GM12878 (cell line): ENCODE results near the gene CACNA2D4. TPM values are rescaled to one million over a fixed set of nuclear protein-coding genes. Genes with fewer than 3 reads are reported as not detected.

Experiments
- ATAC-seq: fragments of 200-7000 bp; cut with Tn5 transposase; 3 replicates; pipeline ENCODE4 v1.9.1; 2020; ENCODE audit warnings: mild to moderate bottlenecking, moderate library complexity
- BruUV-seq: library from RNA; stranded (reverse); fragments of 400-500 nt; replicated peaks from 2 replicates; lab custom pipeline; 2021; lab: Mats Ljungman, UMichigan
- CTCF ChIA-PET: fragments of 300-600 bp; sonication (Branson Sonifier 250); formaldehyde crosslinking; extraction: SDS; loops from one replicate; lab custom pipeline; 2021; ENCODE audit warnings: inconsistent platforms; lab: Yijun Ruan, JAX
- POLR2A ChIA-PET: fragments of 350-600 bp; formaldehyde crosslinking; extraction: SDS; loops from one replicate; lab custom pipeline; 2021; ENCODE audit warnings: inconsistent platforms; lab: Charles Lee
- RAD21 ChIA-PET: fragments of 300-600 bp; sonication (Branson Sonifier 250); formaldehyde crosslinking; loops from one replicate; lab custom pipeline; 2023; ENCODE audit warnings: antibody characterized with exemption; ENCODE audit not compliant: unreplicated experiment; lab: Charles Lee
- SMC1A ChIA-PET: fragments of 300-600 bp; sonication (Branson Sonifier 250); formaldehyde crosslinking; loops from one replicate; lab custom pipeline; 2023; ENCODE audit not compliant: unreplicated experiment, uncharacterized antibody; lab: Charles Lee
- DNase-seq: peaks from one replicate; pipeline ENCODE4 v3.0.0-alpha.2; 2011; ENCODE audit warnings: low read depth, low spot score
- FAIRE-seq: peaks from 3 replicates; lab custom pipeline; 2011; peaks lifted over from hg19 to GRCh38; lab: Jason Lieb, UNC
- H2AFZ ChIP-seq: 2 replicates; pipeline ENCODE4 v1.6.0; 2011; ENCODE audit warnings: low read depth, low read length, control low read depth; ENCODE audit not compliant: control insufficient read depth
- H3K27ac ChIP-seq: 2 replicates; pipeline ENCODE4 v1.5.1; 2011; ENCODE audit warnings: control low read depth; ENCODE audit not compliant: control insufficient read depth, insufficient read depth
- H3K27me3 ChIP-seq, 2 experiments: replicated peaks in 1 of 2; 2 replicates each; pipeline versions ENCODE4 v1.6.0 to v1.6.1; 2011; ENCODE audit warnings: low read length in 1 of 2; ENCODE audit not compliant: control insufficient read depth in 2 of 2, insufficient read depth in 2 of 2
- H3K36me3 ChIP-seq, 2 experiments: 2 replicates each; pipeline ENCODE4 v1.5.1; 2011; ENCODE audit warnings: low read length in 1 of 2; ENCODE audit not compliant: control insufficient read depth in 2 of 2, insufficient read depth in 2 of 2
- H3K4me1 ChIP-seq: 2 replicates; pipeline ENCODE4 v1.6.1; 2011; ENCODE audit warnings: mild to moderate bottlenecking, low read length, moderate library complexity, mixed read lengths; ENCODE audit not compliant: control insufficient read depth, insufficient read depth
- H3K4me2 ChIP-seq: 2 replicates; pipeline ENCODE4 v1.6.0; 2011; ENCODE audit warnings: control low read depth; ENCODE audit not compliant: control insufficient read depth, insufficient read depth
- H3K4me3 ChIP-seq: fragments of 200-600 bp; sonication (generic); 2 replicates; pipeline ENCODE4 v1.5.1; 2016
- H3K79me2 ChIP-seq: 2 replicates; pipeline ENCODE4 v1.6.0; 2011; ENCODE audit warnings: low read length; ENCODE audit not compliant: control insufficient read depth, insufficient read depth
- H3K9ac ChIP-seq: 2 replicates; pipeline ENCODE4 v1.8.0; 2011; ENCODE audit warnings: low read length, control low read depth, mixed read lengths; ENCODE audit not compliant: control insufficient read depth, insufficient read depth
- H3K9me3 ChIP-seq: replicated peaks from 3 replicates; pipeline ENCODE4 v1.5.1; 2011; ENCODE audit warnings: mild to moderate bottlenecking, low read length; ENCODE audit not compliant: control insufficient read depth, insufficient read depth
- H4K20me1 ChIP-seq: 2 replicates; pipeline ENCODE4 v1.6.0; 2011; ENCODE audit not compliant: control insufficient read depth, insufficient read depth
- CBX5 ChIP-seq: sonication (generic); IDR thresholded peaks from 2 replicates; pipeline ENCODE4 v1.6.1; 2016; ENCODE audit warnings: low read depth, moderate library complexity, mild to moderate bottlenecking, inconsistent platforms
- EED ChIP-seq: sonication (generic); IDR thresholded peaks from 2 replicates; pipeline ENCODE4 v1.6.1; 2016; ENCODE audit warnings: antibody characterized with exemption, low read depth
- EZH2 ChIP-seq: IDR thresholded peaks from 2 replicates; pipeline ENCODE4 v1.6.1; 2012; ENCODE audit warnings: low read depth, mild to moderate bottlenecking, control low read depth, inconsistent platforms, low read length, borderline replicate concordance; ENCODE audit not compliant: control insufficient read depth
- GATAD2B ChIP-seq: fragments of 450-650 bp; conservative IDR thresholded peaks from 2 replicates; pipeline ENCODE4 v1.6.1; 2017; ENCODE audit warnings: low read depth, mild to moderate bottlenecking, moderate library complexity
- HDAC2 ChIP-seq: fragments of 200-600 bp; sonication (generic); IDR thresholded peaks from 2 replicates; pipeline ENCODE4 v1.6.1; 2017
- HDAC6 ChIP-seq: fragments of 200-600 bp; sonication (generic); IDR thresholded peaks from one replicate; pipeline ENCODE4 v1.8.0; 2017; ENCODE audit warnings: antibody characterized with exemption; ENCODE audit not compliant: unreplicated experiment
- NR2F1 ChIP-seq: fragments of 450-650 bp; conservative IDR thresholded peaks from 2 replicates; pipeline ENCODE4 v1.6.1; 2017; ENCODE audit warnings: mild to moderate bottlenecking
- SMC3 ChIP-seq: IDR thresholded peaks from 2 replicates; pipeline ENCODE4 v1.6.1; 2011; ENCODE audit warnings: low read length, improper control_type of control experiment, borderline replicate concordance
- SREBF2 ChIP-seq: IDR thresholded peaks from 2 replicates; pipeline ENCODE4 v1.6.1; 2012; ENCODE audit warnings: mild to moderate bottlenecking, low read length
- STAT3 ChIP-seq: IDR thresholded peaks from 2 replicates; pipeline ENCODE4 v1.6.1; 2011; ENCODE audit warnings: low read depth, low read length, improper control_type of control experiment
- TARDBP ChIP-seq: IDR thresholded peaks from 2 replicates; pipeline ENCODE4 v1.6.1; 2016; ENCODE audit warnings: borderline replicate concordance
- TCF7 ChIP-seq: IDR thresholded peaks from 2 replicates; pipeline ENCODE4 v1.6.1; 2014; ENCODE audit warnings: antibody characterized with exemption, borderline replicate concordance
- YY1 ChIP-seq: IDR thresholded peaks from 2 replicates; pipeline ENCODE4 v1.6.1; 2011; ENCODE audit warnings: low read depth, mild to moderate bottlenecking, low read length
- WGBS: methylation state at CpG from one replicate; pipeline ENCODE4 v1.1.6; 2016; ENCODE audit warnings: low lambda C conversion rate; ENCODE audit not compliant: insufficient replicate concordance, insufficient coverage; ENCODE audit errors: missing lambda C conversion rate; 5-methylcytosine and 5-hydroxymethylcytosine counted together
- in situ Hi-C: fragments of 300-500 bp; cut with MboI; formaldehyde crosslinking; loops from 9 replicates; pipeline ENCODE4 v1.14.3; 2018; ENCODE audit warnings: mixed read lengths
- intact Hi-C: fragments of 100-400 bp; cut with micrococcal nuclease; formaldehyde crosslinking; loops from one replicate; pipeline ENCODE4 v1.14.2; 2022; ENCODE audit not compliant: unreplicated experiment
- polyA plus RNA-seq, 11 experiments: library from polyadenylated mRNA; depleted of rRNA in 4 of 11; unstranded in 6 of 11; stranded (reverse) in 5 of 11; fragments of >200 nt; fragmentation: Nextera tagmentation in 4 of 11; fragmentation: Illumina TruSeq in 1 of 11; extraction: Ambion mirVana in 4 of 11; extraction: Trizol in 1 of 11; gene quantifications; 1 replicate in 1 of 11; 2 replicates in 10 of 11; pipeline versions ENCODE4 v1.2.1 to v1.2.3, GENCODE V29; 2011 to 2016; ENCODE audit warnings: inconsistent platforms in 2 of 11, missing spikeins in 2 of 11, low read depth in 1 of 11
- total RNA-seq, 4 experiments: library from RNA; depleted of rRNA in 3 of 4; stranded (reverse); fragments of >200 nt in 3 of 4; fragmentation: Illumina TruSeq in 1 of 4; extraction: Trizol in 1 of 4; gene quantifications; 2 replicates each; pipeline versions ENCODE4 v1.2.1 to v1.2.3, GENCODE V29; 2013 to 2021

Gene CACNA2D4
- total and polyA plus RNA-seq, 10 of the 15 experiments (the other 5 are each of a cell fraction or from before 2014, with no cell fraction given), result 0.03 to 1.0 (median 0.65) TPM

- TF ChIP-seq SMC3 (no peak), NR2F1 (no peak)
Measured at GRCh38 chr12:1844223-1844622, 74.2 kb downstream of the CACNA2D4 start (continued).

- POLR2A ChIA-PET, result no interaction called here
- Histone ChIP-seq H3K27me3 (peaks cover 3 to 7% of the 10 kb centered on the region in 2 experiments), H2AFZ (no peak overlapping the region), H3K4me1 (no peaks in the 10 kb centered on the region)
- CTCF ChIA-PET, result interaction anchor here (0.6 kb wide), 1 partner anchor 1343 kb away, joined by 3 read pairs; no protein-coding TSS in a partner anchor
- in situ Hi-C loops, result no loop called here
- intact Hi-C loops, result no loop called here
- 22% methylated on average over 3 of the region's 3 CpGs for WGBS
- TF ChIP-seq SREBF2 (no peak), HDAC6 (no peak), EED (no peak), HDAC2 (no peak), EZH2 (no peak), CBX5 (no peak), TCF7 (no peak), YY1 (no peak), TARDBP (no peak), STAT3 (no peak), GATAD2B (no peak)
- TF ChIP-seq, all 136 proteins: peak for 0
- ChIA-PET RAD21 (interaction anchor here (0.8 kb wide), 1 partner anchor 96 kb away, joined by 3 read pairs; no protein-coding TSS in a partner anchor), SMC1A (no interaction called here)
- Histone ChIP-seq H3K27ac (no peak overlapping the region), H3K9ac (no peak overlapping the region), H3K79me2 (no peaks in the 10 kb centered on the region), H4K20me1 (no peaks in the 10 kb centered on the region), H3K9me3 (no peaks in the 10 kb centered on the region), H3K36me3 (no peaks in the 10 kb centered on the region), H3K4me3 (no peak overlapping the region), H3K4me2 (no peak overlapping the region)
- BruUV-seq, result no TSS peak
- DNase-seq, result no peak
- FAIRE-seq, result no peak
- ATAC-seq, result no peak
Measured at GRCh38 chr12:1843641-1844005, 74.8 kb downstream of the CACNA2D4 start.
